Measurements from ENCODE around the gene TTC9B. TPM values are rescaled to one million over a fixed set of nuclear protein-coding genes. Genes with fewer than 3 reads are reported as not detected.

The TTC9B gene
- total and polyA plus RNA-seq, 2 experiments from 2014 or later = 0.13 TPM; not detected in 1

DNA sequence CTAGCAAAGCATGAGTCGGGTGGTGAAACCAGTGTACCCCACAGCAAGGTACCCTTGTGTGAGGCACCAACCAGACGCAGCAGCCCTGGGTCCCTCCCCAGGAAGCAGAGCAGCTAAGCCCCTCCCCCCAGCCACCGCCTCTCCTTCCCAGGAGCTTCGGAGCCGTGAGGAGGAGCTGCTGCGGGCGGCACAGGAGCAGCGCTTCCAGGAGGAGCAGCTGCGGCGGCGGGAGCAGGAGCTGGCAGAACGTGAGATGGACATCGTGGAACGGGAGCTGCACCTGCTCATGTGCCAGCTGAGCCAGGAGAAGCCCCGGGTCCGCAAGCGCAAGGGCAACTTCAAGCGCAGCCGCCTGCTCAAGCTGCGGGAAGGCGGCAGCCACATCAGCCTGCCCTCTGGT lies 12.4 kb downstream of the TTC9B start:
- no peak overlapping the region for H3K4me3 ChIP-seq
- no peak for DNase-seq (ENCODE audit: low read depth in 1 of 2, low spot score in 1 of 2)
- no peaks in the 10 kb centered on the region for H3K9me3 ChIP-seq (ENCODE audit: low read depth)
- H3K27me3 ChIP-seq = no peaks in the 10 kb centered on the region
- H3K4me1 ChIP-seq (ENCODE audit: low read depth) = no peaks in the 10 kb centered on the region
- TF ChIP-seq, protein P1, sequence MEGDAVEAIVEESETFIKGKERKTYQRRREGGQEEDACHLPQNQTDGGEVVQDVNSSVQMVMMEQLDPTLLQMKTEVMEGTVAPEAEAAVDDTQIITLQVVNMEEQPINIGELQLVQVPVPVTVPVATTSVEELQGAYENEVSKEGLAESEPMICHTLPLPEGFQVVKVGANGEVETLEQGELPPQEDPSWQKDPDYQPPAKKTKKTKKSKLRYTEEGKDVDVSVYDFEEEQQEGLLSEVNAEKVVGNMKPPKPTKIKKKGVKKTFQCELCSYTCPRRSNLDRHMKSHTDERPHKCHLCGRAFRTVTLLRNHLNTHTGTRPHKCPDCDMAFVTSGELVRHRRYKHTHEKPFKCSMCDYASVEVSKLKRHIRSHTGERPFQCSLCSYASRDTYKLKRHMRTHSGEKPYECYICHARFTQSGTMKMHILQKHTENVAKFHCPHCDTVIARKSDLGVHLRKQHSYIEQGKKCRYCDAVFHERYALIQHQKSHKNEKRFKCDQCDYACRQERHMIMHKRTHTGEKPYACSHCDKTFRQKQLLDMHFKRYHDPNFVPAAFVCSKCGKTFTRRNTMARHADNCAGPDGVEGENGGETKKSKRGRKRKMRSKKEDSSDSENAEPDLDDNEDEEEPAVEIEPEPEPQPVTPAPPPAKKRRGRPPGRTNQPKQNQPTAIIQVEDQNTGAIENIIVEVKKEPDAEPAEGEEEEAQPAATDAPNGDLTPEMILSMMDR (IDR thresholded peaks at IDR 0.05; ENCODE audit: low read depth, low read length) = no peak
- H3K36me3 ChIP-seq = peaks cover 11% of the 10 kb centered on the region
- H3K27ac ChIP-seq = no peak overlapping the region

DNA sequence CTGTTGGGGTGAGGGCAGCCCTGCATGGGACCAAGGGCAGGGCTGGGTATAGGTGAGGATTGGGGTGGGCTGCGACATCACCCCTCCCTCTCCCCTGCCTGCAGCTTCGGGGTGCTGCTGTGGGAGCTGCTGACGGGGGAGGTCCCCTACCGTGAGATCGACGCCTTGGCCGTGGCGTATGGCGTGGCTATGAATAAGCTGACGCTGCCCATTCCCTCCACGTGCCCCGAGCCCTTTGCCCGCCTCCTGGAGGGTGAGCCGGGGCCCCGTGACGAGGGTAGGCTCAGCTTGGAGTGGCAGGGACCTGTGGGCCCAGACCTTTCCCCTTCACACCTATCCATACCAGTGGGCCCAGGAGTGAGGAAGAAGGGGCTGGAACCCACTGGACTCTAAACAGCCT lies 13.8 kb downstream of the TTC9B start:
- Histone ChIP-seq H3K4me1 (ENCODE audit: low read depth) (no peaks in the 10 kb centered on the region), H3K27ac (no peak overlapping the region), H3K27me3 (no peaks in the 10 kb centered on the region), H3K36me3 (peaks cover 7% of the 10 kb centered on the region), H3K9me3 (ENCODE audit: low read depth) (no peaks in the 10 kb centered on the region), H3K4me3 (no peak overlapping the region)
- TF ChIP-seq, protein P1 (IDR thresholded peaks at IDR 0.05; ENCODE audit: low read depth, low read length) = no peak
- DNase-seq (ENCODE audit: low read depth in 1 of 2, low spot score in 1 of 2) = no peak

DNA sequence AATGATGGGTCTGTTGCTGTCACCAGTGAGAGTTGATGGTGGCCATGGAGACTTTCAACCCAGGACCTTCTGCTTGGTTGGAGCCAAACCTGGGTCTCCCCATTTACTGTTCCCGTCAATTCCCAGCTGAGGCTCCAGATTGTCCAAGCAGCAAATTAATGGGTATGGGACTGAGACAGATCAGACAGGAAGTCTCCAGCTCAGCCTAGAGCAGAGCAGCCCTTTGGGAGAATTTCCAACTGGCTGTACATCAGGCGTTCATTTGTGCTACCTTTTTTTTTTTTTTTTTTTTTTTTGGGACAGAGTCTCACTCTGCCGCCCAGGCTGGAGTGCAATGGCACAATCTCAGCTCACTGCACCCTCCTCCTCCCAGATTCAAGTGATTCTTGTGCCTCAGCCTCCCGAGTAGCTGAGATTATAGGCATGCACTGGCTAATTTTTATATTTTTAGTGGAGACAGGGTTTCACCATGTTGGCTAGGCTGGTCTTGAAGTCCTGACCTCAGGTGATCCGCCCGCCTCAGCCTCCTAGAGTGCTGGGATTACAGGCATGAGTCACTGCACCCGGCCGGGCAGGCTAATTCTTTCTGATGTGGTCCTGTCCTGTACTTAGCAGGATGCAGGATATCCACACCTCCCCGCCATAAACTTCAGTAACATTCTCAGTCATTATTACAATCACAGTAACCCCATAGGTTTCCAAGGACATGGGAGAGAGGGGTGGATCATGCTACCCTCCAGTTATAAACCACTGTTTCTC lies 17.7 kb downstream of the TTC9B start:
- Histone ChIP-seq H3K27me3 (no peaks in the 10 kb centered on the region), H3K4me3 (no peak overlapping the region), H3K36me3 (peaks cover 5% of the 10 kb centered on the region), H3K9me3 (ENCODE audit: low read depth) (no peaks in the 10 kb centered on the region), H3K27ac (no peak overlapping the region), H3K4me1 (ENCODE audit: low read depth) (no peaks in the 10 kb centered on the region)
- no peak for DNase-seq (ENCODE audit: low read depth in 1 of 2, low spot score in 1 of 2)
- TF ChIP-seq, protein P1 (IDR thresholded peaks at IDR 0.05; ENCODE audit: low read depth, low read length) = no peak

DNA sequence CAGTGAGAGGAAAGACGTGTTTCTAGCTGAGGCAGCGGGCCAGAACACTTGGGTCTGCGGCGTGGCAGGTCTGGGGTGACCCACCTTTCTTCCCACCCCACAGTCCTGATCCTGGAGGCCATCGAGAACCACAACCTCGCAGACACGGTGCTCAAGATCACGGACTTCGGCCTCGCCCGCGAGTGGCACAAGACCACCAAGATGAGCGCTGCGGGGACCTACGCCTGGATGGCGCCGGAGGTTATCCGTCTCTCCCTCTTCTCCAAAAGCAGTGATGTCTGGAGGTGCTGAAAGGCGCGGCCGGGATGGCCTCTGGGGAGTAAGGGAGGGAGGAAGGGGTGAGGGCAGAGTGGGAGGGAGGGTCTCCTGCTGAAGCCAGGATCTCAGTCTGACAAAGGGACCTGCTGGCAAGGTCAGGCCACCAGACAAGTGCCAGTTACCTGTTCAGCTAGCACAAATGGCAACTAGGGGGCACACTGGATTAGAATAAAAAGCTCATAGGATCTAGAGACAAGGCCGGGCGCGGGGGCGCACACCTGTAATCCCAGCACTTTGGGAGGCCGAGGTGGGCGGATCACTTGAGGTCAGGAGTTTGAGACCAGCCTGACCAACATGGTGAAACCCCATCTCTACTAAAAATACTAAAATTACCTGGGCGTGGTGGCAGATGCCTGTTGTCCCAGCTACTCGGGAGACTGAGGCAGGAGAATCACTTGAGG lies 19.8 kb downstream of the TTC9B start:
- no peak for DNase-seq (ENCODE audit: low read depth in 1 of 2, low spot score in 1 of 2)
- H3K9me3 ChIP-seq (ENCODE audit: low read depth) = no peaks in the 10 kb centered on the region
- H3K4me1 ChIP-seq (ENCODE audit: low read depth) = no peaks in the 10 kb centered on the region
- no peak overlapping the region for H3K27ac ChIP-seq
- TF ChIP-seq, protein P1 (IDR thresholded peaks at IDR 0.05; ENCODE audit: low read depth, low read length) = no peak
- no peak overlapping the region for H3K4me3 ChIP-seq
- no peaks in the 10 kb centered on the region for H3K27me3 ChIP-seq
- H3K36me3 ChIP-seq = peaks cover under 1% of the 10 kb centered on the region

DNA sequence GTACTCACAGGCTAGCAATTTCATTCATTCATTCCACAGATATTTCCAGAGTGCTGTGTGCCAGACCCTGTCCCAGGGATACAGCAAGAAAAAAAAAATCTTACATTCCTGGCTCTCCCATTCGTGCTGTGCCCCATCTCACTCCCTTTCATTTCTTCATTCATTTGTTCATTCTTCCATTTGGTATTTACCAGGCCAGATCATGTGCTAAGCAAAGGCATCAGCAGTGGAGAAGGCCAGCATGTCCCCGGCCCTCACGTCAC lies 24.7 kb downstream of the TTC9B start:
- no peaks in the 10 kb centered on the region for H3K27me3 ChIP-seq
- no peak overlapping the region for H3K4me3 ChIP-seq
- no peak overlapping the region for H3K27ac ChIP-seq
- H3K36me3 ChIP-seq = no peaks in the 10 kb centered on the region
- TF ChIP-seq, protein P1 (IDR thresholded peaks at IDR 0.05; ENCODE audit: low read depth, low read length) = no peak
- no peaks in the 10 kb centered on the region for H3K4me1 ChIP-seq (ENCODE audit: low read depth)
- DNase-seq (ENCODE audit: low read depth in 1 of 2, low spot score in 1 of 2) = no peak
- H3K9me3 ChIP-seq (ENCODE audit: low read depth) = no peaks in the 10 kb centered on the region

All from cardiac muscle cell (in vitro differentiated cells and primary cell).